Stimulated activated CD8-positive, alpha-beta memory T cell treated with anti-CD3 and anti-CD28 coated beads, Interleukin-4, amount 100 ng/mL, for 48 hours (primary cell): Measurements from ENCODE around the gene GAPVD1.
"Not testable (repeated sequence)": the region's sequence is repeated elsewhere in the genome, so short reads cannot be mapped to it uniquely, and the experiment has no call there.

Experiments used
- DNase-seq: peaks from one replicate; pipeline ENCODE4 v3.0.0-alpha.2; 2020

Gene GAPVD1

GRCh38 chr9:125261501-125262293, at the start of gene GAPVD1:
GAPVD1 (plus strand) TSS chr9:125261826; CDS start chr9:125298922, 37,096 bp downstream.
- DNase-seq = peak; percentile 92

DNA sequence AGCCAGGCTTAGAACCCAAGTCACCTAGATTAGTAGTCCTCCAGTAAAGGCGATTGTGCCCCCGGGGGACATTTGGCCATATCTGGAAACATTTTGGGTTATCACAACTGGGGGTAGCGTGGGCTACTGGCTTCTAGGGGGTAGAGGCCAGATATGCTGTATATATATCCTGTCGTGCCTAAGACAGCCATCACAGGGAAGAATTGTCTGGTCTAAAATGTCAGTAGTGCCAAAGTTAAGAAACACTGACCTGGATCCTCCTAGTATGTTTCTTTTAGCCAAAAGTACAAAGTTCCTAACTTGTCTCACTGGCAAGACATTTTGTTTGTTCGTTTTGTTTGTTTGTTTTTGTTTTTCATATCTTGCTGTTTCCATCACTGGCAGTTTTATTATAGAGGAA, 47.4 kb upstream of the GAPVD1 start:
- no peak for DNase-seq

- DNase-seq = no peak
These were observed 43.0 kb upstream of the GAPVD1 start for GRCh38 chr9:125218621-125219020.

- not testable (repeated sequence) for DNase-seq
These were observed 36.8 kb upstream of the GAPVD1 start for GRCh38 chr9:125224858-125225257.

DNA sequence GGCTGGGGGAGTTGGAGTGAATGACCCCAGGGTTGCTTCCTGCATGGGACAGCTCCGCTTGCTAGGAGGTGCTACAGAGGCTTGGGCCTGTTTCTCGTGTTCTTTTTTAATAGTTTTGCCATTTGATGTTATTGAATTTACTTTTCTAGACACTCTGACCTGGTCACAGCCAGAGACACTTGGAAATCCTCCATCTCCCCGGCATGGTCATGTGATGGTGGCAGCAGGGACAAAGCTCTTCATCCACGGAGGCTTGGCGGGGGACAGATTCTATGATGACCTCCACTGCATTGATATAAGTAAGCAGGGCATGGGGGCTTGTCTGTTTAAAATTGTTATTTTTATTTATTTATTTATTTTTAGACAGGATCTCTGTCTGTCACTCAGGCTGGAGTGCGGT, 33.9 kb upstream of the GAPVD1 start:
- DNase-seq = no peak

GRCh38 chr9:125233678-125234077, 27.9 kb upstream of the GAPVD1 start:
- no peak for DNase-seq

- not testable (repeated sequence) for DNase-seq
These were observed 27.5 kb upstream of the GAPVD1 start for GRCh38 chr9:125234099-125234498.

DNA sequence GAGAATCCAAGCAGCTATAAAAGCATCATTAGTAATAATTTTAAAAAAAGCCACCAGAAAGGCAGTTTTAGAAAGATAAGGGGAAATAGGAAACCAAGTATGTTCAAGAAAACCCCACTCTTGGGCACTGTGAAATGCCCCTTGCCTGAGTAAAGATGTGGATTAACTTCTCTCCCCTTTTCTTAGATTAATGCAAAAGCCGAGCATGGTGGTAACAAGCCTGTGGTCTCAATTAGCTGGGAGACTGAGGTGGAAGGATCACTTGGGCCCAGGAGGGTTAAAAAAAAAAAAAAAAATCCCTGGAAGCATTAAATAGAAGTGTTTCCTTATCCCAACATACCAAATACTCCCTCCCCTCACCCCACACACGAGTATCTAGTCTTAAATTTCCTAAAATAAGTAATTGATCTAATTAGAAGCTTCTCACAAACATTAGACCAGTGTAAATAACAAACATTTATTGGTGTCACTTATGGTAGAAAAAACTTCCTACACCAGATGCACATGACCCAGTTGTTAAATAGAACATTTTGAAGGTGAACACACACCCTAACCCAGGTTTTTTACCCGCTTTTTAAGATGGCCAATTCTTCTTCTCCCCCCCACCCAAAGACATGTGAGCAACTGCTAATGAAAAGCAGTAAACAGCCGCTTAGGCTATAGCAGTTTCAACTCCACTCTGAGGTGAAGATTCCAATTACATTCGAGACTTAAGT, 25.7 kb upstream of the GAPVD1 start:
- no peak for DNase-seq

DNA sequence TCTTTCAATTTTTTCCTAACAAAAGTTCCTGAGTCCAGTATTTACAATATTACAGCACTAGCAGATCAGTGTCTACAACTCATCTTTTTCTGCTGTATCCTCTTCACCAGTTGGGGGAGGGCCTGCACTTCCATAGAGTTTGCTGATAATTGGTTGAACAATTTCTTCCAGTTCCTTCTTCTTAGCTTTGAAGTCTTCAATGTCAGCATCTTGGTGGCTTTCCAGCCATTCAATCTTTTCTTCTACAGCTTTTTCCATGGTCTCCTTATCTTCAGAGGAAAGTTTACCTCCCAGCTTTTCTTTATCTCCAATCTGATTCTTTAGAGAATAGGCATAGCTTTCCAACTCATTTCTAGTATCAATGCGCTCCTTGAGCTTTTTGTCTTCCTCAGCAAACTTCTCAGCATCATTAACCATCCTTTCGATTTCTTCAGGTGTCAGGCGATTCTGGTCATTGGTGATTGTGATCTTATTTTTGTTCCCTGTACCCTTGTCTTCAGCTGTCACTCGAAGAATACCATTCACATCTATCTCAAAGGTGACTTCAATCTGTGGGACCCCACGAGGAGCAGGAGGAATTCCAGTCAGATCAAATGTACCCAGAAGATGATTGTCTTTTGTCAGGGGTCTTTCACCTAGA, 25.0 kb upstream of the GAPVD1 start:
- DNase-seq = not testable (repeated sequence)

GRCh38 chr9:125238127-125238914, 23.3 kb upstream of the GAPVD1 start:
- DNase-seq = no peak

GRCh38 chr9:125238915-125239446, 22.6 kb upstream of the GAPVD1 start:
- DNase-seq = no peak

GRCh38 chr9:125239631-125240597, 21.7 kb upstream of the GAPVD1 start:
- no peak for DNase-seq

DNA sequence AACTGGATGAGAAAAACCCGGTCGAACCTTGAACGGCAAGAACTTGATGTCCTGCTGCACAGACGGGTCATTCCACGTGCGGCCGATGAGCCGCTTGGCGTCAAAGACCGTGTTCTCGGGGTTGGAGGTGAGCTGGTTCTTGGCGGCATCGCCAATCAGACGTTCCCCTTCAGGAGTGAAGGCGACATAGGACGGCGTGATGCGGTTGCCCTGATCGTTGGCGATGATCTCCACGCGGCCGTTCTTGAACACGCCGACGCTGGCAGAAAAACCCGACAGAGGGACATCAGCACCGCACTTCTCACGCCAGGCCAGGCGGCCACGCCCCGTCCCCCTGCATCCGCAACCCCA, 21.0 kb upstream of the GAPVD1 start:
- DNase-seq = peak; percentile 60

GRCh38 chr9:125241000-125241862, 20.4 kb upstream of the GAPVD1 start, which contains the start of gene HSPA5:
HSPA5 (minus strand) TSS chr9:125241343; CDS start chr9:125241126, 217 bp downstream.
- DNase-seq = peak; percentile 100

DNA sequence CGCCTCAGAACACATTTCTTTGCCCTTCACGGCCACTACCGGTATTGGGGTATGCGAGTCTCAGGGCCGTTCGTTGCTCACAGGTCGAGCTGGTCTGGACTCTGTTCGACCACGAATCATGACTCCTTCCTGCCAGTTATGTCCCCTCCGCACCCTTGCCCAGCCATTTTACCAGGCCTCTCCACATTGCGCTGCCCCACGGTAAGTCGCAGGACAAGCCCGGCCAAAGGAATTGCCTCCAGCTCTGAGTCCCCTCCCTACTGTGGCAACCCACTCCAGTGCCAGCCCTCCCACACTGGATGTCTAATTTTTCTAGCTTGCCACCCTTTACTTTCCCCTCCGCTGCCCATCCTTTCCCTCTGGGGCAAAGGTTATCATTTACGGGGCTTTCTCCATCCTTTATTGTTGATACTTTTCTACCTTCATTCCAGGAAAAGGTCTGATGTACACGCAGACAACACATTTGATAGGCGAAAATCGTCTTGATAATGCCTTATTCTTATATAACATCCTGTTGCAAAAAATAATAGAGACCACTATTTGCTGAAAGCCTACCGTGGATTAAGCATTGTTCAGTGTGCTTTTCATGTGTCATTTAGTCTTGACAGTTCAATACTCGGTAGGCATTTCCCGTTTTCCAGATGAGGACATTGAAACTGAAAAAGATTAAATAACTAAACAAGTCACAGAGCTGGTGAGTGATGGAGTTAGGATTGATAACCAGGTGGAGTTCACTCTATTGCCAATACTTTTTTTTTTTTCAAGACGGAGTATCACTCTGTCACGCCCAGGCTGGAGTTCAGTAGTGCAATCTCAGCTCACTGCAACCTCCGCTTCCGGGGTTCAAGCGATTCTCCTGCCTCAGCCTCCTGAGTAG, 19.5 kb upstream of the GAPVD1 start:
- peak; percentile 59 for DNase-seq

DNA sequence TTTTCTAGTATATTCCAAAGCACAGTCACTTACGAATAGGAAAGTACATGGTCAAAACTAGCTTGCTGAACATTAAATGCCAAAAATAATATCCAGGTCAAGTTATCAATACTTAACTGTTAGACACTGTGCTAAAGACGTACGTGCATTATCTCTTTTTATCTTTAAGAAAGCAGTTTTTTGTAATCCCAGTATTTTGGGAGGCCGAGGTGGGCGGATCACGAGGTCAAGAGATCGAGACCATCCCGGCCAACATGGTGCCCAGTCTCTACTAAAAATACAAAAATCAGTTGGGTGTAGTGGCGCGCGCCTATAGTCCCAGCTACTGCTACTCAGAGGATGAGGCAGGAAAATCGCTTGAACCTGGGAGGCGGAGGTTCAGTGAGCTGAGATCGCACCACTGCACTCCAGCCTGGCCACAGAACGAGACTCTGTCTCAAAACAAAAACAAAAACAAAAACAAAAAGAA, 17.8 kb upstream of the GAPVD1 start:
- no peak for DNase-seq

DNA sequence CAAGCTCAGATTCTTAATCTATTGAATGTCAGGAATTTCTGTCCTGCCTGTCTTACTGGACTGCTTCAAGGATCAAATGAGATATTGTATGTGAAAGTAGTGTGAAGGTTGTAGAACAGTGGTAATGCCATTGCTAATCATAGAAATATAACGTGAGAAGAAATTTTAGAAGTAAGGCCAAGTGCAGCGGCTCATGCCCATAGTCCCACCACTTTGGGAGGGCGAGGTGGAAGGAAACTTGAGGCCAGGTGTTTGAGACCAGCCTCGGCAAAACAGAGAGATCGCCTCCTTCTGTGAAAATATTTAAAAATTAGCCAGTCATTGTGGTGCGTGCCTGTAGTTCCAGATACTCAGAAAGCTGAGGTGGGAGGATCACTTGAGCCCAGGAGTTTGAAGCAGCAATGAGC, 15.4 kb upstream of the GAPVD1 start:
- DNase-seq = no peak

DNA sequence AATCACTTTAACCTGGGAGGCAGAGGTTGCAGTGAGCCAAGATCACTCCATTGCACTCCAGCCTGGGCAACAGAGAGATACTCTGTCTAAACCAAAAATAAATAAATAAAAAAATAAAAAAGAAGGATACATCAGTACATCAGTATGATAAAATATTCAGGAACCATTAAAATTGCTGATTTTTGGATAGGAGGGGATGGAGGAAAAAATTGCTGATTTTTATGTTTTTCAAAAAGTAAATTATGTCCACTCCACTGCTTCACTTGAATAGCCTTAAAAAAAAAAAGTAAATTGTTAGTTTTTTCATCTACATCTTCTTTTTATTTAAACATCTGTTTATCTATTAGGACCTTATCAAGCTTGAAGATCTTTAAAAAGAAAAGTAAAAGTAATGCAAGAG, 7.4 kb upstream of the GAPVD1 start:
- no peak for DNase-seq

- DNase-seq = no peak
These were observed 5.7 kb upstream of the GAPVD1 start for GRCh38 chr9:125255781-125256391.
